Renal pelvis (tissue), 4 donors: ENCODE measurements around the gene GPC2. TPM values are rescaled to one million over a fixed set of nuclear protein-coding genes. Genes with fewer than 3 reads are reported as not detected.
"Not testable (repeated sequence)": the region's sequence is repeated elsewhere in the genome, so short reads cannot be mapped to it uniquely, and the experiment has no call there.

Experiments used
- DNase-seq: peaks from one replicate; pipeline ENCODE4 v3.0.0-alpha.2; 2013
- polyA plus RNA-seq, 3 donors: library from polyadenylated mRNA; unstranded; fragments of 120-200 nt; gene quantifications; one replicate each; pipeline ENCODE4 v1.2.1, GENCODE V29; 2013; ENCODE audit not compliant: insufficient read length in 3 of 3

The GPC2 gene
- polyA plus RNA-seq, 3 donors, result 13.6 to 16.6 (median 14.0) TPM

DNA sequence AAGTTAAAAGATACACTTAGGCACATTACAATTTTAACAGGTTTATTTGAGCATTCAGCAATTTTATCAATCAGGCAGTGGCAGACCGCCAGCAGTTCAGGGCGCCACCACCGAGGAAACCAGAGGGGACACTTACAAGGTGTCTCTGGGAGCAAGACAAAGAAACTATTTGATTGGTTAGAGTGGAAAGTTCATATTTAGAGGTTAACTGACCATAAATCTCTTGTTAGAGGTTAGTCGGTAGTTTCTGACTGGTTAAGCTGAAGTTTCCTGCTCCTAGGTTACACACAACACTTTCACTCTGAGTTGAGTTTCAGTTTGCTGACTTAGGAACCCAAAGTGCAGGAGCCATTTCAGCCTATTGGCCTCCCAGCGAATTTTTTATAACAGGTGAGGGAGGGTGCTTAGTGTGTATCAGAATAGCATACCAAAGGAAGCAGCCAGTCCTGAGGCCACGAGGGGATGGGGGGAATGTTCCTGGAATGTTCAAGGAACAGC, 31.8 kb upstream of the GPC2 start:
- DNase-seq, result peak; percentile 74

- DNase-seq, result no peak
Measured at GRCh38 chr7:100204454-100204853, 27.3 kb upstream of the GPC2 start.

GRCh38 chr7:100200693-100201092, 23.5 kb upstream of the GPC2 start:
- no peak for DNase-seq

DNA sequence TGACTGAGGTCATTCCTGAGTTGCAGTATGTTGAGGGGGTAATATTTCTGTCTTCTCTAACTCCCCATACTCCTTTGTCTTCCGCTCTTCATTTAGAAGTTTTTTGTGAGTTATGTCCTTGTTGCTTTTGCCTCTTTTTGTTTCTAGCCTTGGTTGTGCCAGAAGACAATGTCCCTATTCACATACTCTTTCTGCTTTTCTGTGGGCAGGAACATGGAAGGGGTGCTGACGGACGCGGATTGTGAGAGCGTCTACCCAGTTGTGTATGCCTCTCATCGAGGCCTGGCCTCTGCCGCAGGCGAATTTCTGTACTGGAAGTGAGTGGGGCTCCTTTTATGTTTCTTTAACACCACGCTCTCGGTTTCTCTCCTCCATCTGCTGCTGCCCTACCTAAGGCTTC, 21.1 kb upstream of the GPC2 start:
- DNase-seq, result no peak

GRCh38 chr7:100195901-100196322, 18.7 kb upstream of the GPC2 start:
- not testable (repeated sequence) for DNase-seq

DNA sequence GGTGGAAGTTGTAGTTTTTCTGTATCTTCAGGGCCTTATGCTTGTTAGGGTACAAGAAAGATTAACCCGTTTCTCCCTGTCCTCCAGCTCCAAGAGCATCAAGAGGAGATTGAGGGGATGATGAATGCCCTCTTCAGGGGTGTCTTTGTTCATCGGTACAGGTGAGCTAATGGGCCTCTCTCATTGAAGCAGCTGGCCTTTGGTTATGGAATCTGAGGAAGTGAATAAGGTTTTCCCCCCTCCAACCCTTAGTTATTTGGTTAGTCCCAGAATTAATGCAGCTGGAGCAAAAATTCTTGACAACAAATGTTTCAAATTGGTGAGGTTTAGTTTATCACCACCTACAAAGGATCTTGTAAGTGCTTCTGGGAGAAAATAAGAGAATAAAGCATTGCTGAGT, 18.0 kb upstream of the GPC2 start:
- no peak for DNase-seq

- DNase-seq, result no peak
Measured at GRCh38 chr7:100192969-100193368, 15.8 kb upstream of the GPC2 start.

GRCh38 chr7:100192281-100192862, 15.2 kb upstream of the GPC2 start:
- not testable (repeated sequence) for DNase-seq

- DNase-seq, result no peak
Measured at GRCh38 chr7:100191775-100192174, 14.6 kb upstream of the GPC2 start.

DNA sequence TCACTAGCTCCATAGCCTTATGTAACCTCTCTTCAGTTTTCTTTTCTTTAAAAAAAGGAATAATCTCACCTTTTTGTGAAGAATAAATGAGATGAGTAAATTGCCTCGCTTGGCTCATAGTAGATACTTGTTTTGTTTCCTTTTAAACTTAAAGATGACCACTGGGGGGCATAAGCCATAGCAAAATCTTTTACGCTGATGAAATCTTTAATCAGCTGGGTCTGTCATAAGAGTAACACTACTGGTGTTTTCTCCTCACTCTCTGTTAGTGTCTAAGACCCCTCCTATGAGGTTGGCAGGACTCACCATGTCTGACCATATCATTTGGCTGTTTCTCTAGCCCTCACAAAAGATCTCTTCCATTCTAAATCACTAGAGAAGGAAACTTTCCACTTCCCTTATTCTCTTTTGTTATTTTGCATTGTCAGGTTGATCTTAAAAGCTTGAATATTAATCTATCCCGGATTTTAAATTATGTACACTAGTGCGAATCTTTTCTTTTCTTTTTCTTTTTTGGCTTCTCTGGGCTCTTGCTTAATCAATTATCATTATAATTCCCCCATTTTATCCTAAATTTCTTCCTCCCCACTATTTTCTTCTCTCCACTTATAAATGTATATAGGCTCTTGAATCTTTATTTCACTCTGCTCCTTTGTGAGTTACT, 13.0 kb upstream of the GPC2 start:
- DNase-seq, result no peak

GRCh38 chr7:100189061-100189460, 11.9 kb upstream of the GPC2 start:
- DNase-seq, result no peak

DNA sequence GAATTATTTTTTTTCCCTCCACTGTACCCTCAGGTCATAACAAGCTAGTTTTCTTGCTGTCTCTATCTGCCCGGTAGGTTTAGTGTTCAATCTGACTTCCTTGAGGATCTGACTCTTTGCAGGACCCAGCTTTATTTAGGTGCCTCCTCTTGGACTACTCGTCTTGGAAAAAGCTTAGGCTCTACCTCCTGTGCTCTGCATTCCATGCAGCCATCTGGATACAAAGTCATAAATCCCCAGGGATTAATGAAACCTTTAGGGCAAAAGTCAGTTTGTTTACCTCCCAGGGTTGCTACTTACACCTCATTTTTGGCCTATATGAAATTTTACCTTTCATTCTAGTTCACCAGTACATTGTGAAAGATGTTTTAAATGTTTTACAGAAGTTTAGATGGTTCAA, 8.5 kb upstream of the GPC2 start:
- DNase-seq, result no peak

DNA sequence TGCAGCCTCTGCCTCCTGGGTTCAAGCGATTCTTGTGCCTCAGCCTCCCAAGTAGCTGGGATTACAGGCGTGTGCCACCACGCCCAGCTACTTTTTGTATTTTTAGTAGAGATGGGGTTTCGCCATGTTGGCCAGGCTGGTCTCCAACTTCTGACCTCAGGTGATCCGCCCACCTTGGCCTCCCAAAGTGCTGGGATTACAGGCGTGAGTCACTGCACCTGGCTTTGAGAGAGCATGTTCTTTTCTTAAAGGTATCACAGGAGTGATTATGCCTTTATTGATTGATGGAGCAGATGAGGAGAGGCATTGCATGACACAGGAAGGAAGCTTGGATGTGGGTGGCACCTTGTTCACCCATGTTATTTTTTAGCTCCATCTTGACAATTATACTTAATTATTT, 5.9 kb upstream of the GPC2 start:
- DNase-seq, result not testable (repeated sequence)

DNA sequence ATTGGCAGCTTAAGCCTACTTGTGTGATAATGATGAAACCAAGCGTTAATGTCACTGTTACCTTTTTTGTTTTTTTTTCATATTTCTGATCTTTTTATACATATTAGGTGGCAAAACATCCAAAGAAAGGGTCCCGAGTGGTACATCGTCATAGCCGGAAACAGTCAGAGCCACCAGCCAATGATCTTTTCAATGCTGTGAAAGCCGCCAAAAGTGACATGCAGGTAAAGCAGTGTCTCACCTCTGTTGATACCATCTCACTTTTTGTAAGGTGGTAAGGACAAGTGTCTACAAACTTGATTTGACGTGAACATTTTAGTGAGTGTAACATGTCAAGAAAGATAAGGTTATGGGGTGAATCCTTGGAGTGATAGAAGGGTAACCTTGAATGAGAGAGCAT, 5.4 kb upstream of the GPC2 start:
- DNase-seq, result not testable (repeated sequence)

DNA sequence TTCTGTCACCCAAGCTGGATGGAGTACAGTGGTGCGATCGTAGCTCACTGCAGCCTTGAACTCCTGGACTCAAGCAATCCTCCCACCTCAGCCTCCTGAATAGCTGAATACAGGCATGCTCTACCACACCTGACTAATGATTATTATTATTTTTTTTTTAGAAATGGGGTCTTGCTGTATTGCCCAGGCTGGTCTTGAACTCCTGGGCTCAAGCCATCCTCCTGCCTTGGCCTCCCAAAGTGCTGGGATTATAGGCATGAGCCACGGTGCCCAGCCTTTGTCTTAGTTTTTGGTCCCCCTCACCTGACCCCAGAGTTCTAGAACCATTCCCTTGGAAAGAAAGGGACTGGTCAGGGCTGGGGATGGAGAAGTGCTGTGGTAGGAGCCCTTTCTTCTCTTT, 2.9 kb upstream of the GPC2 start:
- DNase-seq, result not testable (repeated sequence)

GRCh38 chr7:100176096-100177044, 811 bp downstream of the GPC2 start:
- no peak for DNase-seq

- no peak for DNase-seq
Measured at GRCh38 chr7:100175296-100175935, 1.8 kb downstream of the GPC2 start.

GRCh38 chr7:100174582-100174981, 2.6 kb downstream of the GPC2 start:
- no peak for DNase-seq

GRCh38 chr7:100173806-100174495, 3.2 kb downstream of the GPC2 start:
- no peak for DNase-seq

DNA sequence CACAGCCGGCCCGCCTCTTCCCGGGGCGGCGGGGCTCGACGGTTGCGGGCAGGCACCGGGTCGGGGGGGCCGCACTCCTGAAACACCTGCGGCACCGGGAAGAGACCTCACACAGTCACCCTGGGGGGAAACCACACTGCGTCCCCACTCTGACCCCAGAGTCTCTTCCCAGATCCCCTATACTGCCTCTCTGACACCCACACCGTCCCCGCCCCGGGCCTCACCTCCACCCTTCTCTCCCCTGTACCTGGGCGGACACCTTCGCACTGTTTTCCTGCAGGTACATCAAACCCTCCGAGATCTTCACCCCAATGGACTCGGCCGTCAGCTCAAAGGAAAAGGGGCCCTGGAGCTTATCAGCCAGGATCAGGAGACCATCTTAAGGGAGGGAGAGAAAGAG, 5.3 kb downstream of the GPC2 start:
- DNase-seq, result no peak

GRCh38 chr7:100171087-100171681, 6.0 kb downstream of the GPC2 start:
- DNase-seq, result no peak
